Activated T-helper 2 cell treated with anti-CD3 and anti-CD28 coated beads, Interferon-gamma antibody, Interleukin-2, Interleukin-4, amounts not matched to agents 10 μg/mL and 5 μg/mL and 100 μg/mL, durations not matched to agents 14 hours and 24 hours and 36 hours (primary cell): ENCODE measurements around the gene SLC17A4. TPM values are rescaled to one million over a fixed set of nuclear protein-coding genes. Genes with fewer than 3 reads are reported as not detected.

Experiments used
- DNase-seq: peaks from one replicate; pipeline ENCODE4 v3.0.0; 2021; ENCODE audit warnings: low spot score
- H3K27ac Mint-ChIP-seq: one replicate; pipeline ENCODE4 v1.8.0; 2021; ENCODE audit warnings: mixed read lengths
- H3K27me3 Mint-ChIP-seq: one replicate; pipeline ENCODE4 v1.8.0; 2021; ENCODE audit warnings: low read depth, mixed read lengths
- H3K36me3 Mint-ChIP-seq: one replicate; pipeline ENCODE4 v1.8.0; 2021; ENCODE audit warnings: low read depth, mixed read lengths
- H3K4me1 Mint-ChIP-seq: one replicate; pipeline ENCODE4 v1.8.0; 2021; ENCODE audit warnings: low read depth, mixed read lengths
- H3K4me3 Mint-ChIP-seq: one replicate; pipeline ENCODE4 v1.8.0; 2021; ENCODE audit warnings: low read depth, mild to moderate bottlenecking, moderate library complexity, mixed read lengths
- H3K9me3 Mint-ChIP-seq: one replicate; pipeline ENCODE4 v1.8.0; 2021; ENCODE audit warnings: mixed read lengths
- intact Hi-C: fragments of 100-400 bp; cut with micrococcal nuclease; formaldehyde crosslinking; loops from one replicate; pipeline ENCODE4 v1.15.1; 2023
- total RNA-seq: library from RNA; stranded (reverse); gene quantifications from 2 replicates; pipeline ENCODE4 v1.2.3, GENCODE V29; 2022

The SLC17A4 gene
- total RNA-seq, 1 donor from 2014 or later, result not detected

- DNase-seq, result no peak
- Mint-ChIP-seq H3K4me1 (no peaks in the 10 kb centered on the region), H3K27me3 (peaks cover 12% of the 10 kb centered on the region), H3K27ac (no peak overlapping the region), H3K4me3 (no peak overlapping the region), H3K36me3 (no peaks in the 10 kb centered on the region), H3K9me3 (no peaks in the 10 kb centered on the region)
- intact Hi-C loops, result no loop called here
Observed at GRCh38 chr6:25756382-25757363, 2.1 kb downstream of the SLC17A4 start.

GRCh38 chr6:25757936-25758642, 3.5 kb downstream of the SLC17A4 start:
- no peaks in the 10 kb centered on the region for H3K36me3 Mint-ChIP-seq
- no peak for DNase-seq
- no peaks in the 10 kb centered on the region for H3K9me3 Mint-ChIP-seq
- intact Hi-C loops, result no loop called here
- no peak overlapping the region for H3K4me3 Mint-ChIP-seq
- no peaks in the 10 kb centered on the region for H3K4me1 Mint-ChIP-seq
- H3K27me3 Mint-ChIP-seq, result peaks cover 12% of the 10 kb centered on the region
- H3K27ac Mint-ChIP-seq, result no peak overlapping the region

GRCh38 chr6:25764611-25765010, 10.1 kb downstream of the SLC17A4 start:
- no peaks in the 10 kb centered on the region for H3K36me3 Mint-ChIP-seq
- intact Hi-C loops, result no loop called here
- no peak overlapping the region for H3K27ac Mint-ChIP-seq
- H3K4me3 Mint-ChIP-seq, result no peak overlapping the region
- peaks cover 5% of the 10 kb centered on the region for H3K27me3 Mint-ChIP-seq
- no peaks in the 10 kb centered on the region for H3K4me1 Mint-ChIP-seq
- no peaks in the 10 kb centered on the region for H3K9me3 Mint-ChIP-seq
- no peak for DNase-seq

- Mint-ChIP-seq H3K9me3 (no peaks in the 10 kb centered on the region), H3K4me1 (no peaks in the 10 kb centered on the region), H3K27me3 (no peaks in the 10 kb centered on the region), H3K36me3 (no peaks in the 10 kb centered on the region), H3K4me3 (no peak overlapping the region), H3K27ac (no peak overlapping the region)
- DNase-seq, result no peak
- intact Hi-C loops, result no loop called here
Observed at GRCh38 chr6:25768566-25768965, 14.0 kb downstream of the SLC17A4 start.

GRCh38 chr6:25769983-25770382, 15.4 kb downstream of the SLC17A4 start:
- H3K27me3 Mint-ChIP-seq, result no peaks in the 10 kb centered on the region
- no peaks in the 10 kb centered on the region for H3K36me3 Mint-ChIP-seq
- no peak overlapping the region for H3K4me3 Mint-ChIP-seq
- H3K27ac Mint-ChIP-seq, result no peak overlapping the region
- H3K4me1 Mint-ChIP-seq, result no peaks in the 10 kb centered on the region
- intact Hi-C loops, result no loop called here
- H3K9me3 Mint-ChIP-seq, result no peaks in the 10 kb centered on the region
- DNase-seq, result no peak

GRCh38 chr6:25774120-25774715, 19.7 kb downstream of the SLC17A4 start:
- no peaks in the 10 kb centered on the region for H3K9me3 Mint-ChIP-seq
- H3K4me3 Mint-ChIP-seq, result no peak overlapping the region
- no peaks in the 10 kb centered on the region for H3K27me3 Mint-ChIP-seq
- no peak overlapping the region for H3K27ac Mint-ChIP-seq
- no peaks in the 10 kb centered on the region for H3K36me3 Mint-ChIP-seq
- DNase-seq, result no peak
- intact Hi-C loops, result no loop called here
- peaks cover 22% of the 10 kb centered on the region for H3K4me1 Mint-ChIP-seq

GRCh38 chr6:25777031-25777430, 22.5 kb downstream of the SLC17A4 start:
- Mint-ChIP-seq H3K36me3 (no peaks in the 10 kb centered on the region), H3K27me3 (no peaks in the 10 kb centered on the region), H3K4me3 (no peak overlapping the region), H3K9me3 (no peaks in the 10 kb centered on the region), H3K4me1 (peaks cover 22% of the 10 kb centered on the region), H3K27ac (peak overlapping the region; percentile 9)
- DNase-seq, result no peak
- intact Hi-C loops, result no loop called here

GRCh38 chr6:25777856-25778649, 23.5 kb downstream of the SLC17A4 start:
- peak overlapping the region; percentile 72 for H3K27ac Mint-ChIP-seq
- no peaks in the 10 kb centered on the region for H3K36me3 Mint-ChIP-seq
- intact Hi-C loops, result loop anchor here (1.0 kb wide), 1 partner anchor 167 kb away; no protein-coding TSS in a partner anchor
- no peaks in the 10 kb centered on the region for H3K27me3 Mint-ChIP-seq
- H3K4me1 Mint-ChIP-seq, result peaks cover 22% of the 10 kb centered on the region
- DNase-seq, result no peak
- H3K9me3 Mint-ChIP-seq, result no peaks in the 10 kb centered on the region
- H3K4me3 Mint-ChIP-seq, result no peak overlapping the region

- Mint-ChIP-seq H3K27ac (no peak overlapping the region), H3K4me3 (no peak overlapping the region), H3K27me3 (no peaks in the 10 kb centered on the region), H3K4me1 (peaks cover 23% of the 10 kb centered on the region), H3K9me3 (peaks cover 8% of the 10 kb centered on the region), H3K36me3 (peaks cover 4% of the 10 kb centered on the region)
- DNase-seq, result no peak
- intact Hi-C loops, result no loop called here
Observed at GRCh38 chr6:25781134-25781533, 26.6 kb downstream of the SLC17A4 start.

- H3K9me3 Mint-ChIP-seq, result peaks cover 8% of the 10 kb centered on the region
- peaks cover 21% of the 10 kb centered on the region for H3K4me1 Mint-ChIP-seq
- no peak overlapping the region for H3K4me3 Mint-ChIP-seq
- DNase-seq, result no peak
- H3K36me3 Mint-ChIP-seq, result peaks cover 4% of the 10 kb centered on the region
- no peaks in the 10 kb centered on the region for H3K27me3 Mint-ChIP-seq
- intact Hi-C loops, result loop anchor here (5.0 kb wide), 2 partner anchors 55 to 95 kb away; no protein-coding TSS in a partner anchor
- peak overlapping the region; percentile 11 for H3K27ac Mint-ChIP-seq
Observed at GRCh38 chr6:25787428-25787827, 32.9 kb downstream of the SLC17A4 start.

- Mint-ChIP-seq H3K36me3 (peaks cover 4% of the 10 kb centered on the region), H3K9me3 (peaks cover 8% of the 10 kb centered on the region), H3K4me1 (peaks cover 21% of the 10 kb centered on the region), H3K27ac (peak overlapping the region; percentile 2), H3K4me3 (no peak overlapping the region), H3K27me3 (no peaks in the 10 kb centered on the region)
- DNase-seq, result peak; percentile 17
- intact Hi-C loops, result loop anchor here (1.0 to 5.0 kb wide), 4 partner anchors 40 to 154 kb away; no protein-coding TSS in a partner anchor
Observed at GRCh38 chr6:25788305-25788922, 33.9 kb downstream of the SLC17A4 start.

GRCh38 chr6:25789475-25789874, 34.9 kb downstream of the SLC17A4 start:
- H3K36me3 Mint-ChIP-seq, result no peaks in the 10 kb centered on the region
- no peak overlapping the region for H3K4me3 Mint-ChIP-seq
- no peaks in the 10 kb centered on the region for H3K27me3 Mint-ChIP-seq
- DNase-seq, result no peak
- H3K4me1 Mint-ChIP-seq, result peaks cover 21% of the 10 kb centered on the region
- no peak overlapping the region for H3K27ac Mint-ChIP-seq
- peaks cover 2% of the 10 kb centered on the region for H3K9me3 Mint-ChIP-seq
- intact Hi-C loops, result loop anchor here (2.0 to 5.0 kb wide), 3 partner anchors 39 to 93 kb away; no protein-coding TSS in a partner anchor
